Muscle of leg (tissue), 11 donors: ENCODE measurements around the gene S100A8. TPM values are rescaled to one million over a fixed set of nuclear protein-coding genes. Genes with fewer than 3 reads are reported as not detected.
"Not testable (repeated sequence)": the region's sequence is repeated elsewhere in the genome, so short reads cannot be mapped to it uniquely, and the experiment has no call there.

Experiments
- DNase-seq: peaks from one replicate; pipeline ENCODE4 v3.0.0; 2013
- H3K27ac ChIP-seq: one replicate; pipeline ENCODE4 v1.5.1; 2013; ENCODE audit warnings: mild to moderate bottlenecking, low read length, control low read depth
- H3K27me3 ChIP-seq: one replicate; pipeline ENCODE4 v1.6.1; 2013; ENCODE audit warnings: low read length; ENCODE audit not compliant: control insufficient read depth, insufficient read depth
- H3K36me3 ChIP-seq: one replicate; pipeline ENCODE4 v1.6.1; 2013; ENCODE audit warnings: low read length; ENCODE audit not compliant: control insufficient read depth, insufficient read depth
- H3K4me1 ChIP-seq: one replicate; pipeline ENCODE4 v1.6.1; 2013; ENCODE audit warnings: low read length; ENCODE audit not compliant: control insufficient read depth, insufficient read depth
- H3K4me3 ChIP-seq: one replicate; pipeline ENCODE4 v1.5.1; 2013; ENCODE audit warnings: low read length, control low read depth
- H3K9me3 ChIP-seq: replicated peaks from 2 replicates; pipeline ENCODE4 v1.6.1; 2013; ENCODE audit warnings: low read depth, low read length; ENCODE audit not compliant: control insufficient read depth
- WGBS: methylation state at CpG from one replicate; pipeline ENCODE4 v1.1.5; 2013; ENCODE audit warnings: missing lambda C conversion rate; ENCODE audit not compliant: insufficient coverage; 5-methylcytosine and 5-hydroxymethylcytosine counted together
- polyA plus RNA-seq, 8 donors: library from polyadenylated mRNA; unstranded; fragments of 120-200 nt; gene quantifications; one replicate each; pipeline versions ENCODE4 v1.2.1 to v1.2.3, GENCODE V29; 2013; ENCODE audit warnings: inconsistent platforms in 1 of 8, low replicate concordance in 1 of 8; ENCODE audit not compliant: insufficient read length in 8 of 8, insufficient read depth in 1 of 8
- total RNA-seq: library from RNA; stranded (reverse); fragments of 120-200 nt; gene quantifications from one replicate; pipeline ENCODE4 v1.2.4, GENCODE V29; 2013

Gene S100A8
- total and polyA plus RNA-seq, 9 donors, result 6.6 to 31.9 (median 18.6) TPM

- Histone ChIP-seq H3K9me3 (no peaks in the 10 kb centered on the region), H3K4me1 (no peaks in the 10 kb centered on the region), H3K27ac (no peak overlapping the region), H3K27me3 (peaks cover 8% of the 10 kb centered on the region), H3K4me3 (no peak overlapping the region), H3K36me3 (no peaks in the 10 kb centered on the region)
- WGBS, result 57% methylated on average over 11 of the region's 17 CpGs
- DNase-seq, result no peak
These were observed 41.2 kb downstream of the S100A8 start for GRCh38 chr1:153349363-153350320.

- no peak for DNase-seq
- Histone ChIP-seq H3K27ac (no peak within 1 kb of the TSS), H3K36me3 (no peaks in the 10 kb centered on the region), H3K9me3 (no peaks in the 10 kb centered on the region), H3K27me3 (peaks cover 10% of the 10 kb centered on the region), H3K4me1 (no peaks in the 10 kb centered on the region), H3K4me3 (no peak within 1 kb of the TSS)
- WGBS, result 62% methylated on average over 5 of the region's 10 CpGs
These were observed 42.1 kb downstream of the S100A8 start, which contains the start of gene PGLYRP4 for GRCh38 chr1:153348511-153349362. TSS of gene PGLYRP4 (minus strand) at chr1:153348841. CDS start at chr1:153347932, 909 bp downstream.

GRCh38 chr1:153347856-153348255 is 43.0 kb downstream of the S100A8 start:
- H3K4me1 ChIP-seq, result no peaks in the 10 kb centered on the region
- 64% methylated on average over 4 of the region's 7 CpGs for WGBS
- no peak for DNase-seq
- peaks cover 10% of the 10 kb centered on the region for H3K27me3 ChIP-seq
- no peak overlapping the region for H3K4me3 ChIP-seq
- no peaks in the 10 kb centered on the region for H3K36me3 ChIP-seq
- no peak overlapping the region for H3K27ac ChIP-seq
- H3K9me3 ChIP-seq, result no peaks in the 10 kb centered on the region

GRCh38 chr1:153347049-153347448 is 43.8 kb downstream of the S100A8 start:
- H3K9me3 ChIP-seq, H3K4me3 ChIP-seq, H3K27ac ChIP-seq, DNase-seq, H3K36me3 ChIP-seq, H3K4me1 ChIP-seq: not testable (repeated sequence)
- peaks cover 10% of the 10 kb centered on the region for H3K27me3 ChIP-seq
- WGBS, result 93% methylated on average over 5 of the region's 14 CpGs

GRCh38 chr1:153346077-153346723 is 44.7 kb downstream of the S100A8 start:
- Histone ChIP-seq H3K27me3 (peaks cover 12% of the 10 kb centered on the region), H3K36me3 (no peaks in the 10 kb centered on the region), H3K9me3 (no peaks in the 10 kb centered on the region), H3K27ac (no peak overlapping the region), H3K4me3 (no peak overlapping the region), H3K4me1 (no peaks in the 10 kb centered on the region)
- no peak for DNase-seq
- no CpG with 5 or more reads among the region's 6 CpGs for WGBS

GRCh38 chr1:153345187-153346076 is 45.4 kb downstream of the S100A8 start:
- DNase-seq, result no peak
- Histone ChIP-seq H3K9me3 (no peaks in the 10 kb centered on the region), H3K36me3 (no peaks in the 10 kb centered on the region), H3K27ac (no peak overlapping the region), H3K4me3 (no peak overlapping the region), H3K27me3 (peaks cover 12% of the 10 kb centered on the region), H3K4me1 (no peaks in the 10 kb centered on the region)
- WGBS, result 75% methylated on average over 11 of the region's 14 CpGs

- Histone ChIP-seq H3K4me1 (no peaks in the 10 kb centered on the region), H3K9me3 (no peaks in the 10 kb centered on the region), H3K36me3 (no peaks in the 10 kb centered on the region), H3K27ac (no peak overlapping the region), H3K27me3 (peaks cover 10% of the 10 kb centered on the region), H3K4me3 (no peak overlapping the region)
- 80% methylated on average over 1 of the region's 3 CpGs for WGBS
- DNase-seq, result no peak
These were observed 46.2 kb downstream of the S100A8 start for GRCh38 chr1:153344718-153345025.

GRCh38 chr1:153343811-153344717 is 46.8 kb downstream of the S100A8 start:
- no peaks in the 10 kb centered on the region for H3K9me3 ChIP-seq
- H3K36me3 ChIP-seq, result no peaks in the 10 kb centered on the region
- 86% methylated on average over 3 of the region's 9 CpGs for WGBS
- H3K27me3 ChIP-seq, result peaks cover 10% of the 10 kb centered on the region
- H3K4me3 ChIP-seq, result no peak overlapping the region
- DNase-seq, result no peak
- H3K4me1 ChIP-seq, result no peaks in the 10 kb centered on the region
- H3K27ac ChIP-seq, result no peak overlapping the region
